HepG2 (cell line): ENCODE data around the gene MIS18BP1.

Experiments used
- ATF4 ChIP-seq, 2 experiments: fragments of 450-650 bp in 1 of 2; sonication (generic) in 1 of 2; formaldehyde crosslinking; IDR thresholded peaks; 2 replicates each; pipeline versions ENCODE4 v1.5.0 to v1.8.0; 2020 to 2022; ENCODE audit warnings: mild to moderate bottlenecking in 1 of 2, missing genetic modification reagents in 1 of 2
- FOXK2 ChIP-seq: fragments of 450-650 bp; IDR thresholded peaks from 2 replicates; pipeline ENCODE4 v1.6.1; 2016
- NR3C1 ChIP-seq: sonication (generic); formaldehyde crosslinking; IDR thresholded peaks from 2 replicates; pipeline ENCODE4 v1.4.0; 2020; ENCODE audit warnings: missing genetic modification reagents
- SAP130 ChIP-seq: IDR thresholded peaks from 2 replicates; pipeline ENCODE4 v1.6.1; 2016; ENCODE audit warnings: low read depth
- TBL1XR1 ChIP-seq: fragments of 150-350 bp; IDR thresholded peaks from 2 replicates; pipeline ENCODE4 v1.6.1; 2014; ENCODE audit warnings: borderline replicate concordance, low read length; ENCODE audit not compliant: partially characterized antibody
- YY1 ChIP-seq: IDR thresholded peaks from 2 replicates; pipeline ENCODE4 v1.6.1; 2011; ENCODE audit warnings: low read length, low read depth, moderate library complexity, mild to moderate bottlenecking; ENCODE audit not compliant: insufficient read depth, insufficient replicate concordance
- ZNF224 ChIP-seq: sonication (generic); formaldehyde crosslinking; IDR thresholded peaks from 2 replicates; pipeline ENCODE4 v1.5.0; 2020; ENCODE audit warnings: mild to moderate bottlenecking, missing genetic modification reagents
- ZNF263 ChIP-seq: sonication (generic); formaldehyde crosslinking; IDR thresholded peaks from 2 replicates; pipeline ENCODE4 v1.4.0; 2020; ENCODE audit warnings: missing genetic modification reagents
- ZNF329 ChIP-seq: sonication (generic); formaldehyde crosslinking; IDR thresholded peaks from 2 replicates; pipeline ENCODE4 v1.9.0; 2021; ENCODE audit warnings: low read depth, mild to moderate bottlenecking, missing genetic modification reagents
- ZZZ3 ChIP-seq: sonication (generic); formaldehyde crosslinking; IDR thresholded peaks from 2 replicates; pipeline ENCODE4 v1.4.0; 2020; ENCODE audit warnings: missing genetic modification reagents, mild to moderate bottlenecking, borderline replicate concordance
- TF ChIP-seq, protein P1 (sequence below): sonication (generic); formaldehyde crosslinking; IDR thresholded peaks from 2 replicates; pipeline ENCODE4 v1.4.0; 2020; ENCODE audit warnings: missing genetic modification reagents, mild to moderate bottlenecking, borderline replicate concordance
- TF ChIP-seq, protein P2 (sequence below): IDR thresholded peaks from 2 replicates; pipeline ENCODE4 v1.6.1; 2016; ENCODE audit warnings: low read depth, borderline replicate concordance

DNA sequence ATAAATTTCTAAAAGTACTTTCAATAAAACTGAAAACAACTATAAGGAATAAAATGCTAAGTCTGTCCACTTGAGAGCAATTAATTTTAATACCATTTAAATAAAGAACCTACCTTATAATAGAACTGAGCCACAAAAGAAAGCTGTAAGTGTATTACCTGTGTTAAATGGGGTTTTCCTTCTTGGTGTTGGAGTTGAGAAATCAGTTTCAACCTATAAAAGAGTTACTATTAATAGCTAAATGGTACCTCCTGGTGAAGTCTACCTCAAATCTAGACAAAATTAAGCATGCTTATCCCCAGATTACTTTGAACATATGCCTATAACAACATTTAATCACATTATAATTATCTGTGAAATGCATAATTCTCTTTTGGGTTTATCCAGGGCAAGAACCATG, 48.8 kb downstream of the MIS18BP1 start:
- no peak for TF ChIP-seq FOXK2
- no peak for TF ChIP-seq ZNF224
- TF ChIP-seq, protein P1, sequence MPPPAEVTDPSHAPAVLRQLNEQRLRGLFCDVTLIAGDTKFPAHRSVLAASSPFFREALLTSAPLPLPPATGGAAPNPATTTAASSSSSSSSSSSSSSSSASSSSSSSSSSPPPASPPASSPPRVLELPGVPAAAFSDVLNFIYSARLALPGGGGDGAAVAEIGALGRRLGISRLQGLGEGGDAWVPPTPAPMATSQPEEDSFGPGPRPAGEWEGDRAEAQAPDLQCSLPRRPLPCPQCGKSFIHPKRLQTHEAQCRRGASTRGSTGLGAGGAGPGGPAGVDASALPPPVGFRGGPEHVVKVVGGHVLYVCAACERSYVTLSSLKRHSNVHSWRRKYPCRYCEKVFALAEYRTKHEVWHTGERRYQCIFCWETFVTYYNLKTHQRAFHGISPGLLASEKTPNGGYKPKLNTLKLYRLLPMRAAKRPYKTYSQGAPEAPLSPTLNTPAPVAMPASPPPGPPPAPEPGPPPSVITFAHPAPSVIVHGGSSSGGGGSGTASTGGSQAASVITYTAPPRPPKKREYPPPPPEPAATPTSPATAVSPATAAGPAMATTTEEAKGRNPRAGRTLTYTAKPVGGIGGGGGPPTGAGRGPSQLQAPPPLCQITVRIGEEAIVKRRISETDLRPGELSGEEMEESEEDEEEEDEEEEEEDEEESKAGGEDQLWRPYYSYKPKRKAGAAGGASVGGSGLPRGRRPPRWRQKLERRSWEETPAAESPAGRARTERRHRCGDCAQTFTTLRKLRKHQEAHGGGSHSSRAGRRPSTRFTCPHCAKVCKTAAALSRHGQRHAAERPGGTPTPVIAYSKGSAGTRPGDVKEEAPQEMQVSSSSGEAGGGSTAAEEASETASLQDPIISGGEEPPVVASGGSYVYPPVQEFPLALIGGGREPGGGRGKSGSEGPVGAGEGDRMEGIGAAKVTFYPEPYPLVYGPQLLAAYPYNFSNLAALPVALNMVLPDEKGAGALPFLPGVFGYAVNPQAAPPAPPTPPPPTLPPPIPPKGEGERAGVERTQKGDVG (CRISPR knock-in tag): no peak
- TF ChIP-seq TBL1XR1: no peak
- TF ChIP-seq NR3C1 (CRISPR knock-in tag): no peak
- TF ChIP-seq, protein P2, sequence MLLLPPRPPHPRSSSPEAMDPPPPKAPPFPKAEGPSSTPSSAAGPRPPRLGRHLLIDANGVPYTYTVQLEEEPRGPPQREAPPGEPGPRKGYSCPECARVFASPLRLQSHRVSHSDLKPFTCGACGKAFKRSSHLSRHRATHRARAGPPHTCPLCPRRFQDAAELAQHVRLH: no peak
- no peak for TF ChIP-seq YY1
- TF ChIP-seq ATF4 (CRISPR knock-in tag; IDR thresholded peaks at IDR 0.05): no peak
- no peak for TF ChIP-seq ZZZ3 (CRISPR knock-in tag)
- TF ChIP-seq SAP130 (CRISPR knock-in tag): no peak
- no peak for TF ChIP-seq ZNF329 (CRISPR knock-in tag)
- no peak for TF ChIP-seq ZNF263 (CRISPR knock-in tag)
